ENCODE data around the gene NCAPG2.

NCAPG2 gene

DNA sequence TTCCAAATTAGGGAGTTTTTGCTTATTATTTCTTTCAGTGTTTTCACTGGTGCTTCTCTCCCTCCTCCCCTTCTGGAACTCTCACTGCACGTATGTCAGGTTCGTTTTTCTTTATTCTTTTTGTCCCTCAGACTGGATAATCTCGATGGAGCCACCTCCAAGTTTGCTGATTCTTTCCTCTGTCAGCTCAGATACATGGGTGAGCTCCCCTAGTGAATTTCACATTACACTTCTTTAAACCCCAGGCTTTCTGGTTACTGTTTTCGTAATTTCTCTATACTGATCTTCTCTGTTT, 20.8 kb upstream of the NCAPG2 start:
- WGBS, 2 experiments = 84 to 89% methylated on average over 4 of the region's 4 CpGs
- Histone ChIP-seq H3K27me3 (ENCODE audit: control insufficient read depth, insufficient read depth, low read length, poor library complexity, severe bottlenecking) (no peaks in the 10 kb centered on the region), H3K36me3 (ENCODE audit: control insufficient read depth, insufficient read depth, low read length) (no peaks in the 10 kb centered on the region), H3K9me3 (ENCODE audit: control insufficient read depth, low read length) (no peaks in the 10 kb centered on the region), H3K27ac (ENCODE audit: insufficient read depth, low read depth, low read length, poor library complexity, severe bottlenecking) (no peak overlapping the region), H3K4me3 (ENCODE audit: insufficient read depth, low read depth, low read length) (no peak overlapping the region), H3K4me1 (ENCODE audit: control insufficient read depth, insufficient read depth, low read length) (no peaks in the 10 kb centered on the region)

DNA sequence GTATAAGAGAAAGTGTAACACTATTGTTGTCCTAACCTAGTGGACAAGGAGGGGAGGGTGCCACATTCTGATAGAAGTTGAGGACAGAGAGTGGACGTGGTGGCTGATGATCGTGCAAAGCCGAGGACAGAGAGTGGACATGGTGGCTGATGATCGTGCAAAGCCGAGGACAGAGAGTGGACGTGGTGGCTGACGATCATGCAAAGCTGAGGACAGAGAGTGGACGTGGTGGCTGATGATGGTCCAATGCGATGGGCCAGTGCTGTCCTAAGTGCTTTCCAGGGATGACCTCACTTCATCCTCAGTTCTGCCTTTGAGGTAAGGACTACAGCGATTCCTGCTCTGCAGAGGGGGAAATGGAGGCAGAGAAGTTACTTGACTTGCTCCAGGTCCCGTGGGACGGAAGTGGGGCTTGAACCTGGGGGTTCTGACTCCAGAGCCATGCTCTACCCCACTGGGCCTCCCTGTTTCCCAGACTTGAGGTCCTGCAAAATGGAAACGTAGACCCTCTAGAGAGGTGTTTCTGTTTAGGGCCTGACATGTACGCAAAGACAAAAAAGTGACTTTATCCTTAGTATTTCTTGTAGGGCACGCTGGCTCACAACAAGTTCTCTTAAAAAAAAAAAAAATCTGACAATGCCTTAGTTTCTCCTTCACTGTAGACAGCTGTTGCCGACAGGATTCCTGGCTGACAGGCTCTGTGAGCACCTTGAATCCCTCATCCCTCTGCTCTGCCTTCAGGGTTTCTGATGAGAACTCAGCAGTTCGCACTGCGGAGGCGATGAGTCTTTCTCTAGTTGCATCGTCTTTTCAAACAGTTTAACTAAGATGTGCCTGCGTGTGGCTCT, 20.3 kb upstream of the NCAPG2 start:
- WGBS, 2 experiments = 92 to 93% methylated on average over 21 of the region's 21 CpGs

DNA sequence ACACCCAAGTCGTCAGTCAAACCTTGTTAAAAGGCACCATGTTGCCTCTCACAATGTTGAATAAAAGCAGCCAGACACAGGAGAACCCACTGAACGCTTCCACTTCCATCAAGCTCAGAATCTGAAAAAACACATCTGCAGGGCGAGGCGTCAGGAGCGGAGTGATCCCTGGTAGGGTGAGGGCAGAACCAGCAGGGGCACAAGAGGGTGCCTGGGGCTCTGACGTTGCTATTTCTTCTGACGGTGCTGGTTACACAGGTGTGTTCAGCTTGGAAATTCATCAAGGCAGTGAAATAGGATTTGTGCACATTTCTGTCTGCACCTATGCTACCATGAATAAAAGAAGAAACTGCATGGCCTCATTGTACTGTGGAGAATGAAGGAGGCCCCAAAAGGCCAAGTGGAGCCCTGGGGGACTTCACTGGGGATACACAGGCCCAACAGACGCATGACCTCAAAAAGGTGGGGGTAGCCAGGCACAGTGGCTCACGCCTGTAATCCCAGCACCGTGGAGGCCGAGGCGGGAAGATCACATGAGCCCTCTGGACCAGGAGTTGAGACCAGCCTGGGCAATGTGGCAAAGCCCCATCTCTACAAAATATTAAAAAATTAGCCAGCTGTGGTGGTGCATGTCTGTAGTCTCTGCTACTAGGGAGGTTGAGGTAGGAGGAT, 19.2 kb upstream of the NCAPG2 start:
- no peaks in the 10 kb centered on the region for H3K36me3 ChIP-seq (ENCODE audit: control insufficient read depth, insufficient read depth, low read length)
- no peak overlapping the region for H3K4me3 ChIP-seq (ENCODE audit: insufficient read depth, low read depth, low read length)
- no peaks in the 10 kb centered on the region for H3K9me3 ChIP-seq (ENCODE audit: control insufficient read depth, low read length)
- no peaks in the 10 kb centered on the region for H3K4me1 ChIP-seq (ENCODE audit: control insufficient read depth, insufficient read depth, low read length)
- H3K27me3 ChIP-seq (ENCODE audit: control insufficient read depth, insufficient read depth, low read length, poor library complexity, severe bottlenecking) = no peaks in the 10 kb centered on the region
- 91% methylated on average over 12 of the region's 12 CpGs for WGBS, 2 experiments
- H3K27ac ChIP-seq (ENCODE audit: insufficient read depth, low read depth, low read length, poor library complexity, severe bottlenecking) = no peak overlapping the region

More for the DNA sequence above, 20.3 kb upstream of the NCAPG2 start:
- Histone ChIP-seq H3K36me3 (ENCODE audit: control insufficient read depth, insufficient read depth, low read length) (no peaks in the 10 kb centered on the region), H3K4me1 (ENCODE audit: control insufficient read depth, insufficient read depth, low read length) (no peaks in the 10 kb centered on the region), H3K9me3 (ENCODE audit: control insufficient read depth, low read length) (no peaks in the 10 kb centered on the region), H3K27me3 (ENCODE audit: control insufficient read depth, insufficient read depth, low read length, poor library complexity, severe bottlenecking) (no peaks in the 10 kb centered on the region), H3K27ac (ENCODE audit: insufficient read depth, low read depth, low read length, poor library complexity, severe bottlenecking) (no peak overlapping the region), H3K4me3 (ENCODE audit: insufficient read depth, low read depth, low read length) (no peak overlapping the region)

DNA sequence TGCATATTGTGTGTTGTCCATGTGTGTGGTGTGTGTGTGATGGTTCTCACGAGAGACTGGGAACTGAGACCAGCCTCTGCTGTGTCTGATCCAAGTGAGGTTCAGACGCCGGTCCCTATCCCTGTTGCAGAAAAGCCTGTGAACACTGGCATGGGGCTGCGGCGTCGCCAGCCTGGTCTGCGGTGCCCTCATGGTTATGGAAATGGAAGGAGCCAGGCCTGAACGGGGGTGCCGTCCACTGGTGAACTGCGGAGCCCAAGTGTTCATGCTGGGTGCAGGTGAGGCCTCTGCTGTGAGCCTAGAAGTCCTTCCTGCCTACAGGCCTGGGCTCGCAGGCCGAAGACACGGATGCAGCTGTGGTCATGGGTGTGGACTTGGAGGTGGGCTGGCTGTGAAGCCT, 18.7 kb upstream of the NCAPG2 start:
- Histone ChIP-seq H3K9me3 (ENCODE audit: control insufficient read depth, low read length) (no peaks in the 10 kb centered on the region), H3K27me3 (ENCODE audit: control insufficient read depth, insufficient read depth, low read length, poor library complexity, severe bottlenecking) (no peaks in the 10 kb centered on the region), H3K4me1 (ENCODE audit: control insufficient read depth, insufficient read depth, low read length) (no peaks in the 10 kb centered on the region), H3K36me3 (ENCODE audit: control insufficient read depth, insufficient read depth, low read length) (no peaks in the 10 kb centered on the region), H3K27ac (ENCODE audit: insufficient read depth, low read depth, low read length, poor library complexity, severe bottlenecking) (no peak overlapping the region), H3K4me3 (ENCODE audit: insufficient read depth, low read depth, low read length) (no peak overlapping the region)
- WGBS, 2 experiments = 86 to 87% methylated on average over 13 of the region's 13 CpGs

DNA sequence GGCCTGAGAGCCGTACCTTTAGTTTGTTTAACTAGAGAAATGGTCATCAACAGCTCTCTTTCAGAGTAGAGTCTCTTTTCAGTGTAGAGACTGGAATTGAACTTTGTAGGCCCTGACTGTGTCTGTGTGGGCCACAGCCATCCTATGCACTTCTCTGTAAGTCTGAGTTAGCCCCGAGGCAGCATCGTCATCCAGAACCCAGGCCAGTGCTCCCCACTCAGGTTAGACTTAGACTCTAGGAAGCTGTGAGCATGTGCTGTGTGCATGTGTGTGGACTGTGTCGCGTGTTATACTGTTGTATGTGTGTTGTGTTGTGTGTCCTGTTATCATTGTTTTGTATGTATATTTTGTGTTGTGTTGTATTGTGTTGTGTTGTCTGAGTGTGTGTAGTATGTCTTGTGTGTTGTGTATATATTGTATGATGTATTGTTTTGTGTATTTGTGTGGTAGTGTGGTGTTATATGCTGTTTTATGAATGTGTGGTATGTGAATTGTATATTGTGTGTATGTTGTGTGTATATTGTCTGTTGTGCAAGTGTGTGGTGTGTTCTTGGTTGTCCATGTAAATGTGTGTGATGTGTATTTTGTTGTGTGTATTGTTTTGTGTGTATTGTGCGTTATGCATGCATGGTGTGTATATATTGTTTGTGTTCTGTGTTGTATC, 18.1 kb upstream of the NCAPG2 start:
- no peaks in the 10 kb centered on the region for H3K36me3 ChIP-seq (ENCODE audit: control insufficient read depth, insufficient read depth, low read length)
- 92 to 93% methylated on average over 6 of the region's 6 CpGs for WGBS, 2 experiments
- H3K9me3 ChIP-seq (ENCODE audit: control insufficient read depth, low read length) = no peaks in the 10 kb centered on the region
- no peak overlapping the region for H3K4me3 ChIP-seq (ENCODE audit: insufficient read depth, low read depth, low read length)
- H3K27me3 ChIP-seq (ENCODE audit: control insufficient read depth, insufficient read depth, low read length, poor library complexity, severe bottlenecking) = no peaks in the 10 kb centered on the region
- H3K4me1 ChIP-seq (ENCODE audit: control insufficient read depth, insufficient read depth, low read length) = no peaks in the 10 kb centered on the region
- H3K27ac ChIP-seq (ENCODE audit: insufficient read depth, low read depth, low read length, poor library complexity, severe bottlenecking) = no peak overlapping the region

DNA sequence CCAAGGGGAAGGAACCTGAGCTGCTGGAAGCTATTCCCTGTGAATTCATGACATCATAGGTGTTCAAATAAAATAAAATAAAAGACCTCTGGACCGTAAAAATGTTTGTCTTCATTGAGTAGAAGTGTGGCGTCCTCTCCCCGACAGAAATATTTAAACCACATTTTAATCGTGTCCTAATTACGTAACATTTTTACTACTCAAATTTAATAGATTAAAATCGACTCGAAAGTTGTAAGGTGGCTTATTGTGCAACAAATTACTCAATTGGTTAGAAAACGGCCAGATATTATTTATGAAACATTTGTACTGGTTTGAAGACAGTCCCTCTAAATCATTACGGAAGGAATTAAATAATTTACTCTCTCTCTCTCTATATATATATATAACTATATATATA, 15.5 kb upstream of the NCAPG2 start:
- 96% methylated on average over 8 of the region's 9 CpGs for WGBS, 2 experiments
- Histone ChIP-seq H3K27ac (ENCODE audit: insufficient read depth, low read depth, low read length, poor library complexity, severe bottlenecking) (no peak overlapping the region), H3K9me3 (ENCODE audit: control insufficient read depth, low read length) (no peaks in the 10 kb centered on the region), H3K4me3 (ENCODE audit: insufficient read depth, low read depth, low read length) (no peak overlapping the region), H3K27me3 (ENCODE audit: control insufficient read depth, insufficient read depth, low read length, poor library complexity, severe bottlenecking) (peaks cover 3% of the 10 kb centered on the region), H3K36me3 (ENCODE audit: control insufficient read depth, insufficient read depth, low read length) (no peaks in the 10 kb centered on the region), H3K4me1 (ENCODE audit: control insufficient read depth, insufficient read depth, low read length) (no peaks in the 10 kb centered on the region)

DNA sequence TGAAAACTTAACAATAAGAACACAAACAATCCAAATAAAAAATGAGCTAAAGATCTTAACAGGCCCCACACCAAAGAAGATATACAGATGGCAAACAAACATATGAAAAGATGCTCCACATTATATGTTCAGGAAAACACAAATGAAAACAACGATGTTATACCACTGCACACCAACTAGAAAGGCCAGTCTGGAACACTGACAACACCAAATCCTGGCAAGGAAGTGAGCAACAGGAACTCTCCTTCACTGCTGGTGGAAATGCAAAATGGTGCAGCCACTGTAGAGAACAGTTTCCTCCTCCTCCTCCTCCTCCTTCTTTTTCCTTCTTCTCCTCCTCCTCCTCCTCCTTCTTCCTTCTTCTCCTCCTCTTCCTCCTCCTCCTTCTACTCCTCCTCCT, 12.2 kb upstream of the NCAPG2 start:
- 93 to 94% methylated on average over 1 of the region's 1 CpG for WGBS, 2 experiments
- Histone ChIP-seq H3K4me3 (ENCODE audit: insufficient read depth, low read depth, low read length) (no peak overlapping the region), H3K36me3 (ENCODE audit: control insufficient read depth, insufficient read depth, low read length) (no peaks in the 10 kb centered on the region), H3K27me3 (ENCODE audit: control insufficient read depth, insufficient read depth, low read length, poor library complexity, severe bottlenecking) (peaks cover 3% of the 10 kb centered on the region), H3K9me3 (ENCODE audit: control insufficient read depth, low read length) (no peaks in the 10 kb centered on the region), H3K4me1 (ENCODE audit: control insufficient read depth, insufficient read depth, low read length) (no peaks in the 10 kb centered on the region), H3K27ac (ENCODE audit: insufficient read depth, low read depth, low read length, poor library complexity, severe bottlenecking) (no peak overlapping the region)

DNA sequence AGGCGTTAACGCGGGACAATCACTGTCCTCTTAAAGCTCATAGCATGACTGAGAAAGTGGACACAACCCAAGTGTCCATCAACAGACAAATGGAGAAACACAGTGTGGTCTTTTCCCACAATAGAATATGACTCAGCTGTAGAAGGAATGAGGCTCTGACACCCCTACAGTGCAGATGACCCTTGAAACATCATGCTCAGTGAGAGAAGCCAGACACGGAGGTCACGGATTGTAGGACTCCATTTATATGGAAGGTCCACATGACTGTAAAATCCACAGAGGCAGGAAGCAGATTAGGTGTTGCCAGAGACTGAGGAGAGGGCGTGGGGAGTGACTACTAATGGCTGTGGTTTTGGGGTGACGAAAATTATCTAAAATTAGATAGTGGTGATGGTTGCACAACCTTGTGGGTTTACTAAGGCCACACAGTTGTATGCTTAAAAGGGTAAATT, 6.1 kb upstream of the NCAPG2 start:
- no peaks in the 10 kb centered on the region for H3K27me3 ChIP-seq (ENCODE audit: control insufficient read depth, insufficient read depth, low read length, poor library complexity, severe bottlenecking)
- 95 to 96% methylated on average over 7 of the region's 7 CpGs for WGBS, 2 experiments
- H3K4me3 ChIP-seq (ENCODE audit: insufficient read depth, low read depth, low read length) = no peak overlapping the region
- H3K27ac ChIP-seq (ENCODE audit: insufficient read depth, low read depth, low read length, poor library complexity, severe bottlenecking) = no peak overlapping the region
- H3K9me3 ChIP-seq (ENCODE audit: control insufficient read depth, low read length) = no peaks in the 10 kb centered on the region
- no peaks in the 10 kb centered on the region for H3K36me3 ChIP-seq (ENCODE audit: control insufficient read depth, insufficient read depth, low read length)
- H3K4me1 ChIP-seq (ENCODE audit: control insufficient read depth, insufficient read depth, low read length) = no peaks in the 10 kb centered on the region

DNA sequence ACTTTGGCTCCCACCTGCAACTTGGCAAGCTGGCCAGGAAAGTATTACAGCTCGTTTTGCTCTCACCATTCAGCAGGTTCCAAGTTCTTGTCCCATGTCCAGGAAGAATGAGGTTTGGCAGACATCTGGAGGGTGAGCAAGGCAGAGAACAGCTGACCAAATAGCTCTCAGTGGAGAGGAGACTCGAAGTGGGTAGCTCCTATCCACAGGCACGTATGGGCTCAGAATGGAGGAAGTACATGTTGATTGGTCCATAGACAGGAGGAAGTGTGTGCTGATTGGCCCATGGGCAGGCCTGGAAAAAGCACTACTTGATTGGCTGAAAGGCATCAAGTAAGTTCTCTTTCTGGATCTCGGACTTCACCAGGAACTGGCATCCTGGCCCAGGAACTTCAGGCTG, 3.0 kb upstream of the NCAPG2 start:
- H3K27ac ChIP-seq (ENCODE audit: insufficient read depth, low read depth, low read length, poor library complexity, severe bottlenecking) = no peak overlapping the region
- 63 to 65% methylated on average over 4 of the region's 4 CpGs for WGBS, 2 experiments
- no peaks in the 10 kb centered on the region for H3K9me3 ChIP-seq (ENCODE audit: control insufficient read depth, low read length)
- H3K27me3 ChIP-seq (ENCODE audit: control insufficient read depth, insufficient read depth, low read length, poor library complexity, severe bottlenecking) = no peaks in the 10 kb centered on the region
- H3K36me3 ChIP-seq (ENCODE audit: control insufficient read depth, insufficient read depth, low read length) = no peaks in the 10 kb centered on the region
- no peak overlapping the region for H3K4me3 ChIP-seq (ENCODE audit: insufficient read depth, low read depth, low read length)
- peaks cover 13% of the 10 kb centered on the region for H3K4me1 ChIP-seq (ENCODE audit: control insufficient read depth, insufficient read depth, low read length)
